ENCODE results near the gene CFAP73.

GRCh38 chr12:113142173-113142885 is 7.2 kb upstream of the CFAP73 start:
- TF ChIP-seq, protein P1, sequence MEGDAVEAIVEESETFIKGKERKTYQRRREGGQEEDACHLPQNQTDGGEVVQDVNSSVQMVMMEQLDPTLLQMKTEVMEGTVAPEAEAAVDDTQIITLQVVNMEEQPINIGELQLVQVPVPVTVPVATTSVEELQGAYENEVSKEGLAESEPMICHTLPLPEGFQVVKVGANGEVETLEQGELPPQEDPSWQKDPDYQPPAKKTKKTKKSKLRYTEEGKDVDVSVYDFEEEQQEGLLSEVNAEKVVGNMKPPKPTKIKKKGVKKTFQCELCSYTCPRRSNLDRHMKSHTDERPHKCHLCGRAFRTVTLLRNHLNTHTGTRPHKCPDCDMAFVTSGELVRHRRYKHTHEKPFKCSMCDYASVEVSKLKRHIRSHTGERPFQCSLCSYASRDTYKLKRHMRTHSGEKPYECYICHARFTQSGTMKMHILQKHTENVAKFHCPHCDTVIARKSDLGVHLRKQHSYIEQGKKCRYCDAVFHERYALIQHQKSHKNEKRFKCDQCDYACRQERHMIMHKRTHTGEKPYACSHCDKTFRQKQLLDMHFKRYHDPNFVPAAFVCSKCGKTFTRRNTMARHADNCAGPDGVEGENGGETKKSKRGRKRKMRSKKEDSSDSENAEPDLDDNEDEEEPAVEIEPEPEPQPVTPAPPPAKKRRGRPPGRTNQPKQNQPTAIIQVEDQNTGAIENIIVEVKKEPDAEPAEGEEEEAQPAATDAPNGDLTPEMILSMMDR (IDR thresholded peaks at IDR 0.05), result no peak
- TF ChIP-seq, protein P2, sequence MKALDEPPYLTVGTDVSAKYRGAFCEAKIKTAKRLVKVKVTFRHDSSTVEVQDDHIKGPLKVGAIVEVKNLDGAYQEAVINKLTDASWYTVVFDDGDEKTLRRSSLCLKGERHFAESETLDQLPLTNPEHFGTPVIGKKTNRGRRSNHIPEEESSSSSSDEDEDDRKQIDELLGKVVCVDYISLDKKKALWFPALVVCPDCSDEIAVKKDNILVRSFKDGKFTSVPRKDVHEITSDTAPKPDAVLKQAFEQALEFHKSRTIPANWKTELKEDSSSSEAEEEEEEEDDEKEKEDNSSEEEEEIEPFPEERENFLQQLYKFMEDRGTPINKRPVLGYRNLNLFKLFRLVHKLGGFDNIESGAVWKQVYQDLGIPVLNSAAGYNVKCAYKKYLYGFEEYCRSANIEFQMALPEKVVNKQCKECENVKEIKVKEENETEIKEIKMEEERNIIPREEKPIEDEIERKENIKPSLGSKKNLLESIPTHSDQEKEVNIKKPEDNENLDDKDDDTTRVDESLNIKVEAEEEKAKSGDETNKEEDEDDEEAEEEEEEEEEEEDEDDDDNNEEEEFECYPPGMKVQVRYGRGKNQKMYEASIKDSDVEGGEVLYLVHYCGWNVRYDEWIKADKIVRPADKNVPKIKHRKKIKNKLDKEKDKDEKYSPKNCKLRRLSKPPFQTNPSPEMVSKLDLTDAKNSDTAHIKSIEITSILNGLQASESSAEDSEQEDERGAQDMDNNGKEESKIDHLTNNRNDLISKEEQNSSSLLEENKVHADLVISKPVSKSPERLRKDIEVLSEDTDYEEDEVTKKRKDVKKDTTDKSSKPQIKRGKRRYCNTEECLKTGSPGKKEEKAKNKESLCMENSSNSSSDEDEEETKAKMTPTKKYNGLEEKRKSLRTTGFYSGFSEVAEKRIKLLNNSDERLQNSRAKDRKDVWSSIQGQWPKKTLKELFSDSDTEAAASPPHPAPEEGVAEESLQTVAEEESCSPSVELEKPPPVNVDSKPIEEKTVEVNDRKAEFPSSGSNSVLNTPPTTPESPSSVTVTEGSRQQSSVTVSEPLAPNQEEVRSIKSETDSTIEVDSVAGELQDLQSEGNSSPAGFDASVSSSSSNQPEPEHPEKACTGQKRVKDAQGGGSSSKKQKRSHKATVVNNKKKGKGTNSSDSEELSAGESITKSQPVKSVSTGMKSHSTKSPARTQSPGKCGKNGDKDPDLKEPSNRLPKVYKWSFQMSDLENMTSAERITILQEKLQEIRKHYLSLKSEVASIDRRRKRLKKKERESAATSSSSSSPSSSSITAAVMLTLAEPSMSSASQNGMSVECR (CRISPR knock-in tag; IDR thresholded peaks at IDR 0.05; ENCODE audit: borderline replicate concordance), result no peak
